ENCODE results near the gene SORCS2. TPM values are rescaled to one million over a fixed set of nuclear protein-coding genes. Genes with fewer than 3 reads are reported as not detected.

SORCS2 gene
- total RNA-seq, 1 donor from 2014 or later: not detected

- ChIA-PET POLR2A (no interaction called here), CTCF (no interaction called here)
- TF ChIP-seq CTCF (IDR thresholded peaks at IDR 0.05): no peak
- DNase-seq: no peak
- Mint-ChIP-seq H3K36me3 (ENCODE audit: low read depth) (no peaks in the 10 kb centered on the region), H3K27ac (no peak overlapping the region), H3K4me1 (no peaks in the 10 kb centered on the region), H3K27me3 (peaks cover 2% of the 10 kb centered on the region), H3K9me3 (no peaks in the 10 kb centered on the region), H3K4me3 (no peak overlapping the region)
- ATAC-seq (ENCODE audit: low read depth): no peak
- intact Hi-C loops (cut with micrococcal nuclease): no loop called here
Measured at GRCh38 chr4:7515390-7515902, 323.1 kb downstream of the SORCS2 start.

GRCh38 chr4:7516096-7516772, 323.9 kb downstream of the SORCS2 start:
- Mint-ChIP-seq H3K9me3 (no peaks in the 10 kb centered on the region), H3K4me1 (no peaks in the 10 kb centered on the region), H3K36me3 (ENCODE audit: low read depth) (no peaks in the 10 kb centered on the region), H3K4me3 (no peak overlapping the region), H3K27ac (no peak overlapping the region), H3K27me3 (no peaks in the 10 kb centered on the region)
- TF ChIP-seq CTCF (IDR thresholded peaks at IDR 0.05): no peak
- POLR2A ChIA-PET: no interaction called here
- CTCF ChIA-PET: no interaction called here
- DNase-seq: no peak
- intact Hi-C loops (cut with micrococcal nuclease): no loop called here
- no peak for ATAC-seq (ENCODE audit: low read depth)

- DNase-seq: no peak
- CTCF ChIA-PET: no interaction called here
- intact Hi-C loops (cut with micrococcal nuclease): no loop called here
- H3K4me1 Mint-ChIP-seq: no peaks in the 10 kb centered on the region
- H3K36me3 Mint-ChIP-seq (ENCODE audit: low read depth): no peaks in the 10 kb centered on the region
- H3K9me3 Mint-ChIP-seq: no peaks in the 10 kb centered on the region
- no peaks in the 10 kb centered on the region for H3K27me3 Mint-ChIP-seq
- no peak for ATAC-seq (ENCODE audit: low read depth)
- POLR2A ChIA-PET: no interaction called here
- no peak overlapping the region for H3K27ac Mint-ChIP-seq
- no peak for TF ChIP-seq CTCF (IDR thresholded peaks at IDR 0.05)
- no peak overlapping the region for H3K4me3 Mint-ChIP-seq
Measured at GRCh38 chr4:7516773-7517144, 324.4 kb downstream of the SORCS2 start.

- Mint-ChIP-seq H3K4me3 (no peak overlapping the region), H3K4me1 (no peaks in the 10 kb centered on the region), H3K36me3 (ENCODE audit: low read depth) (no peaks in the 10 kb centered on the region), H3K27me3 (peaks cover 4% of the 10 kb centered on the region), H3K9me3 (no peaks in the 10 kb centered on the region), H3K27ac (no peak overlapping the region)
- ChIA-PET POLR2A (no interaction called here), CTCF (no interaction called here)
- no peak for ATAC-seq (ENCODE audit: low read depth)
- no peak for DNase-seq
- TF ChIP-seq CTCF (IDR thresholded peaks at IDR 0.05): no peak
- intact Hi-C loops (cut with micrococcal nuclease): no loop called here
Measured at GRCh38 chr4:7518871-7519637, 326.7 kb downstream of the SORCS2 start.

GRCh38 chr4:7519638-7520376, 327.5 kb downstream of the SORCS2 start:
- intact Hi-C loops (cut with micrococcal nuclease): no loop called here
- Mint-ChIP-seq H3K36me3 (ENCODE audit: low read depth) (no peaks in the 10 kb centered on the region), H3K9me3 (no peaks in the 10 kb centered on the region), H3K4me3 (no peak overlapping the region), H3K27me3 (peaks cover 4% of the 10 kb centered on the region), H3K4me1 (no peaks in the 10 kb centered on the region), H3K27ac (no peak overlapping the region)
- ChIA-PET CTCF (no interaction called here), POLR2A (no interaction called here)
- DNase-seq (no peak), ATAC-seq (ENCODE audit: low read depth) (no peak)
- TF ChIP-seq CTCF (IDR thresholded peaks at IDR 0.05): no peak

Data from activated B cell treated with CpG ODN at 0.5 μM for 24 hours (primary cell).